Tibial artery (tissue), 4 donors: ENCODE results near the gene TNS3.
A peak's percentile ranks its signal among the peaks of the same experiment; 100 is the strongest.

Experiments
- DNase-seq, 2 donors: peaks; one replicate each; pipeline ENCODE4 v3.0.0-alpha.2; 2019
- H3K27ac ChIP-seq, 2 donors: fragments of 200-600 bp; sonication (generic) in 1 of 2; 1 replicate in 1 of 2; 2 replicates in 1 of 2; pipeline ENCODE4 v1.5.1; 2018 to 2019; ENCODE audit warnings: mild to moderate bottlenecking in 1 of 2
- H3K27me3 ChIP-seq, 2 donors: fragments of 200-600 bp; sonication (generic) in 1 of 2; one replicate each; pipeline versions ENCODE4 v1.5.1 to v1.6.0; 2016 to 2019
- H3K36me3 ChIP-seq, 3 donors: fragments of 200-600 bp; sonication (generic) in 2 of 3; one replicate each; pipeline ENCODE4 v1.5.1; 2016 to 2019; ENCODE audit warnings: mild to moderate bottlenecking in 2 of 3
- H3K4me1 ChIP-seq, 4 donors: fragments of 200-600 bp; sonication (generic) in 2 of 4; 1 replicate in 3 of 4; 2 replicates in 1 of 4; pipeline ENCODE4 v1.5.1; 2016 to 2019
- H3K4me3 ChIP-seq, 2 donors: fragments of 200-600 bp; sonication (generic) in 1 of 2; 1 replicate in 1 of 2; 2 replicates in 1 of 2; pipeline ENCODE4 v1.5.1; 2018 to 2019; ENCODE audit warnings: mild to moderate bottlenecking in 2 of 2
- H3K9me3 ChIP-seq, 3 donors: fragments of 200-600 bp; sonication (generic) in 1 of 3; one replicate each; pipeline ENCODE4 v1.5.1; 2016 to 2019
- intact Hi-C: fragments of 100-400 bp; cut with DNase I; formaldehyde crosslinking; loops from one replicate; pipeline ENCODE4 v1.15.0; 2023; ENCODE audit warnings: low total_unique reads
- TF ChIP-seq, protein P1 (sequence below), 2 experiments: fragments of 200-600 bp in 1 of 2; fragments of 450-650 bp in 1 of 2; IDR thresholded peaks; one replicate each; pipeline ENCODE4 v1.5.1; 2017 to 2019; ENCODE audit warnings: antibody characterized with exemption in 2 of 2, mild to moderate bottlenecking in 1 of 2, moderate library complexity in 1 of 2

The TNS3 gene

DNA sequence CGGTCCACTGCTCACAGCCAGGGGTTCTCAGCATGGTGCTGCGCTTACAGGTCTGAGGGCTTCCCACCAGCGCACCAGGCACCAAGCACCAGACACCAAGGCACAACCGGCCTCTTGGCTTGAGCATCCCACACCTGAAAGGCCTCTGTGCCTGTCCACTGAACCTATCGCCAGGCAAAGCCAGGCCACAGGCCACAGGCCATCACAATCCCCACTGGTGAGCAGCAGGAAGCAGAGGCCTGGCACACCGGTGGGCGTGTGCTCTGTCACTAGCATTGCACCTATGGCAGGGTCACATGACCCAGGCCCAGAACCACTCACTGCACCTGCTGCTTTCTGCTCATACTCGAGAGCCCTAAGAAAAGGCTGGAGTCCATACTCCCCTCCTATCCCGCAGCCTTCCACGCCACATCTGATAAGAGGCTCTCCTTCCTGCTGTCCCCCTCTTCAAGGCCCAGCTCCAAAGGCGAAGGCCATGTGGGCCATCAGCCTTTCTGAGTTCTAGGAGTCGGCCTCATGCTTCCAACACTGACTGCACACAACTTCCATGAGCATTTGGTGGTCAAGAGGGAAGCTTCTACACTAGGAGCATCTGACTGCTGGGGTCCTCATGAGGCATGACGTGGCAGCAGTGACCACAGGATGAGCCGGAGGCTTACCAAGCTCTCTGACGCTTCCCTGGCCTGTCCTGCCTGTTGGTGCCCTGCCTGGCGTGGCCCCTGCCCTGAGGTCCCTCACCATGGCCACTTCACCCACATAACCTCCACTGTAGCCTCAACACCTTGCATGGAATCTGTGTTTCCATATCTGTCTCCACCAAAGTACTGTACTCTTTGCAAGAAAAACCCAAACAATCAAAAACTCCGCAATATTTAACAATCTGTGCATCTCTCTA lies 166.3 kb downstream of the TNS3 start:
- Histone ChIP-seq H3K9me3 (no peaks in the 10 kb centered on the region), H3K27ac (no peak overlapping the region), H3K4me3 (no peak overlapping the region), H3K4me1 (peaks cover 0 to 30% (median 3%) of the 10 kb centered on the region in 4 donors), H3K27me3 (no peaks in the 10 kb centered on the region), H3K36me3 (peaks cover 45 to 54% (median 46%) of the 10 kb centered on the region in 3 donors)
- intact Hi-C loops: no loop called here
- peak in 1 of 2 donors; percentile 47 for DNase-seq
- TF ChIP-seq, protein P1, sequence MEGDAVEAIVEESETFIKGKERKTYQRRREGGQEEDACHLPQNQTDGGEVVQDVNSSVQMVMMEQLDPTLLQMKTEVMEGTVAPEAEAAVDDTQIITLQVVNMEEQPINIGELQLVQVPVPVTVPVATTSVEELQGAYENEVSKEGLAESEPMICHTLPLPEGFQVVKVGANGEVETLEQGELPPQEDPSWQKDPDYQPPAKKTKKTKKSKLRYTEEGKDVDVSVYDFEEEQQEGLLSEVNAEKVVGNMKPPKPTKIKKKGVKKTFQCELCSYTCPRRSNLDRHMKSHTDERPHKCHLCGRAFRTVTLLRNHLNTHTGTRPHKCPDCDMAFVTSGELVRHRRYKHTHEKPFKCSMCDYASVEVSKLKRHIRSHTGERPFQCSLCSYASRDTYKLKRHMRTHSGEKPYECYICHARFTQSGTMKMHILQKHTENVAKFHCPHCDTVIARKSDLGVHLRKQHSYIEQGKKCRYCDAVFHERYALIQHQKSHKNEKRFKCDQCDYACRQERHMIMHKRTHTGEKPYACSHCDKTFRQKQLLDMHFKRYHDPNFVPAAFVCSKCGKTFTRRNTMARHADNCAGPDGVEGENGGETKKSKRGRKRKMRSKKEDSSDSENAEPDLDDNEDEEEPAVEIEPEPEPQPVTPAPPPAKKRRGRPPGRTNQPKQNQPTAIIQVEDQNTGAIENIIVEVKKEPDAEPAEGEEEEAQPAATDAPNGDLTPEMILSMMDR (IDR thresholded peaks at IDR 0.05): no peak

DNA sequence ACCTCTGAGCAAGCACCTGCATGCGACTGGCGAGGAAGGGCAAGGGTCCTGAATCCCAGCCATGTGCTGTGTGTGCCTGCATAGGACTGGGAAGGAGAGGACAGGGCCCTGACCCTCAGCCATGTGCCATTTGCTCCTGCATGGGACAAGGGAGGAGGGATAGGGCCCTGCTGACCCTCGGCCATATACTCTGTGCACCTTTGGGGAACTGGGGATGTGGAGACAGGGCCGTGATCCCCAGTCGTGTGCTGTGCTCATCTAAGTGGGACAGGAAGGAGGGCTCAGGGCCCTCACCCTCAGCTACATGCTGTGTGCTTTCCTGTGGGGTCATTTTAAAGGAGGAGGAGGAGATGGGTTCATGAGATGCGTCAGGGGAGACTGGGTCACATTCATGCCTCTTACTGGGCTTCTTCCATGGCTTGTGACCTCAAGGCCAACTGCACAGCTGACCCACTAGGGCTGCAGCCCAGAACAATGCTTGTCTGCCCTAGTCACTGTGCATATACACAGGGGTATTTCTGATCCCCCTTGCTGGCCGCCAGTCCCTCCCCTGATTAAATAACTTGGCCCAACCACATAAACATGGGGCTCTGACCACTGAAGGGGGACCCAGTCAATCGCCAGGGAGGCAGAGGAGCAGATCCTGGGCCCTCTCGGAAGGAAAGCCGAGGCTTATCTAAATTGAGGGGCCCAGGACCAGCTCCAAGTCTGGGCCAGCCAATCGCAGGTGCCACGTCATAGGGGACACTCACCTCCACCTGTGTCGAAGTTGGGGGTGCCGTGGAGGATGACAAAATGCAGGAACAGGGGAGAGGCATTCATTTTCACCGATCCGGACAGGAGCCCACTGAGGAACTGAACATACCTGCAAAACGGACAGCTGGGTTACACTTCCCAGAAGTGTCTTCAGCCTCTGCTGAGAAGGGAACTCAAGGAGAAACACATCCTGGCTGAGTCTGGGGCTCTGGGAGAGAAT lies 167.3 kb downstream of the TNS3 start:
- Histone ChIP-seq H3K4me1 (peaks cover 0 to 30% (median 3%) of the 10 kb centered on the region in 4 donors), H3K9me3 (no peaks in the 10 kb centered on the region), H3K27me3 (no peaks in the 10 kb centered on the region), H3K36me3 (peaks cover 39 to 57% (median 42%) of the 10 kb centered on the region in 3 donors), H3K27ac (no peak overlapping the region), H3K4me3 (no peak overlapping the region)
- intact Hi-C loops: no loop called here
- TF ChIP-seq, protein P1 (IDR thresholded peaks at IDR 0.05): no peak
- peak in 1 of 2 donors; percentile 54 for DNase-seq

DNA sequence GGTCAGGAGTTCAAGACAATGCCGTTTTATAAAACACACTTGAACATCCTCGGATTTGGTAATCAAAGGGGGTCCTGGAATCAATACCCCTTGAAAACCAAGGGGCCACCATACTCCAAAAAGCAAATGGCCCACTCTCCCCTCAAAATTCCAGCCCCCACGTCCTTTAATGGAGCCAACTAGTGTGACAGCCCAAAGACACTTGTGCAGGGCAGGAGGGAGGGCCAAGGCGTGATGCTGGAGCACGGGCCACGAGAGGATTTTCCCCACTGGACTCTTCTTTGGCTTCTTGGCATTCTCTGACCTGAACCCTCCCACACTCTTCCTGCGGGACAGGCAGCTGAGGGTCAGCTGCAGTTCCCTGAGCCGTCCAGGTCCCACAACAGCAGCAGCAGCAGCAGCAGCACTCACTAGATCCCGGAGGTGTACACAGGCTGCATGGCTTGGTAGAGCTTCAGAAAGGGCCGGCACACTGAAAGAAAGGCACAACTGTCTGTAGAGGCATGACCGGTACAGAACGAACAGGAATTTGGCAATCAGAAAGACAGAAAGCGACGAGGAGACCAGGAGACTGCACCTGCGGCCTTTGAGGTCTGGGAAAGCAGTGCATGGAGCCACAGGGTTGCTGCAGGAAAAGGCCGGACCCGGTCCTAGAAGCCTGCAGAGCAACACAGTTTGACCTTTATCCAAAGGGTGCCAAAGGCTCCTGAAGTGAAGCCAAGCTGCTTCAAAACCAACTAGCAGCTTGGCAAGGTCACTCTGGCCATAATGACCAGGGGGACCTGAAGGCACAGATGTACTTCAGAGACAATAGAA lies 168.2 kb downstream of the TNS3 start:
- Histone ChIP-seq H3K36me3 (peaks cover 33 to 60% (median 42%) of the 10 kb centered on the region in 3 donors), H3K4me1 (peaks cover 0 to 25% (median 3%) of the 10 kb centered on the region in 4 donors)
- intact Hi-C loops: no loop called here

DNA sequence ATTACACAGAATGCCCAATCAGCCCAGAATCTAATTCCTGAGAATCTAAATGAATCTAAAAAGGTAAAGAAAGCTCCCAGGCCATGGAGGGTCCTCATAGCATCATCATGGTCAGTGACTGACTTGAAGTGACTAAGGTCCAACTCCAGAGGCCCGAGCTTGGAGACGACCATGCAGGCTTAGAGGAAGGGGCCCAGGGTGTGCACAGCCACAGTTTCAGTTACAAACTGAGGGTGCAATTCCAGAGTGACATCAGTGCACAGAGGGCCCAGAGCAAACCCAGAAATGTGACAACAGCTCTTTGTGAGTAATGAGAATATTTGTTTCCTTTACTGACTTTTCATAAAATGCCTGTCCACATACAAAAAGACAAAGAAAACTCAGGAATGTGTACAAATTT lies 170.0 kb downstream of the TNS3 start:
- Histone ChIP-seq H3K4me1 (peaks cover 1 to 16% (median 9%) of the 10 kb centered on the region in 4 donors), H3K9me3 (no peaks in the 10 kb centered on the region), H3K27me3 (no peaks in the 10 kb centered on the region), H3K4me3 (no peak overlapping the region), H3K36me3 (peaks cover 33 to 58% (median 42%) of the 10 kb centered on the region in 3 donors), H3K27ac (no peak overlapping the region)
- no peak for DNase-seq
- intact Hi-C loops: no loop called here
- TF ChIP-seq, protein P1 (IDR thresholded peaks at IDR 0.05): no peak

More for the DNA sequence above, 168.2 kb downstream of the TNS3 start:
- DNase-seq: peak in 1 of 2 donors; percentile 24
- no peak overlapping the region for H3K4me3 ChIP-seq
- no peaks in the 10 kb centered on the region for H3K27me3 ChIP-seq
- no peaks in the 10 kb centered on the region for H3K9me3 ChIP-seq
- TF ChIP-seq, protein P1 (IDR thresholded peaks at IDR 0.05): no peak
- H3K27ac ChIP-seq: no peak overlapping the region
